Measurements from ENCODE around the gene KRTAP13-2.
A peak's percentile ranks its signal among the peaks of the same experiment; 100 is the strongest.

The KRTAP13-2 gene, protein sequence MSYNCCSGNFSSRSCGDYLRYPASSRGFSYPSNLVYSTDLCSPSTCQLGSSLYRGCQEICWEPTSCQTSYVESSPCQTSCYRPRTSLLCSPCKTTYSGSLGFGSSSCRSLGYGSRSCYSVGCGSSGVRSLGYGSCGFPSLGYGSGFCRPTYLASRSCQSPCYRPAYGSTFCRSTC

DNA sequence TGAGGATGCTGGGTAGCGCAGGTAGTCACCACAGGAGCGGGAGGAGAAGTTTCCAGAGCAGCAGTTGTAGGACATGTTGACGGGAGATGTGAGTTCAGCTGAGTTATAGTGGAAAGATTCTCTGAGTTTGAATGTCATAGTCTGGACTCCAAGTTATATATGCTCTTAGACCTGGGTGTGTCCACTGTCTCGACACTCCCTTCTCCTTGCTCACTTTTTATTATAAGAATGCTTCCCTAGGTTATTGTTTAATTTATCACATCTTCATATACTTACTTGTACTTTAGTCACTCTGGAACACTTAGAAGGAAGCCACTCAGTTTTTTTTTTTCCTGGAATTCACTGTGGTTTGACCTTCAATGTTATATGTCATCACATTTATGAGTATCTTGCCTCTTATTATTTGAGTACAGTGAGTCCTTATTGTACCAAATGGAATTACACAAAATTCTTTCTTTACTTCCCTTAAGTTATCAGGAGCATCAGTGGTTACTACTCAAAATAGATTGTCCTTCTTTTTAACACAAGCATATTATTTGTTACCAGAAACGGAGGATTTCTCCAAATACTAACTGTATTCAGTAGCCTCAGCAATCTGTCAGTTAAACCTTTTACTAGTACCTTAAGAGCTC, at the start of gene KRTAP13-2:
Gene KRTAP13-2, minus strand, starts transcription at position 133 of the 632 bp plus-strand sequence. Its CDS starts 58 bp downstream, at position 75.
- no peak for DNase-seq

- no peak for DNase-seq
Observed at GRCh38 chr21:30415993-30416392, 43.9 kb upstream of the KRTAP13-2 start.

GRCh38 chr21:30408782-30409494, 36.9 kb upstream of the KRTAP13-2 start:
- DNase-seq, result peak; percentile 4 to 5

DNA sequence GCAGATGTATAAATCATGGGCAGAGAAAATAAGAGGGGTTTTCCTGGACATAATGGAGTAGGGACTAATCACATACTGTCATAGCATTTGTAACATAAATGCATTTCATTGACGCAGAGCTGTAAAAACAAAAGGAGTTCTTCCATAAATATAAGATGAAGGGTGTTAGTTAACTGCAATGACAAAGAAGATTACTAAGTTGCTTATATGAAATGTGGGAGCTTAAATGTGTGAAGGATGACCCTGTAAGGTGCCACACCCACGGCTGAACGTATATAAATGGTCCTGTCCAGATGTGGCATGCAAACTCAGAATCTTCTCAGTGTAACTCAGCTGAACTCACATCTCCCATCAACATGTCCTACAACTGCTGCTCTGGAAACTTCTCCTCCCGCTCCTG, 23.7 kb upstream of the KRTAP13-2 start, which contains the start of gene KRTAP13-1:
Gene KRTAP13-1, plus strand, starts transcription at position 301 of the 400 bp plus-strand sequence. Its CDS starts 56 bp downstream, at position 357.
- DNase-seq, result no peak

GRCh38 chr21:30391492-30392025, 19.5 kb upstream of the KRTAP13-2 start:
- no peak for DNase-seq

DNA sequence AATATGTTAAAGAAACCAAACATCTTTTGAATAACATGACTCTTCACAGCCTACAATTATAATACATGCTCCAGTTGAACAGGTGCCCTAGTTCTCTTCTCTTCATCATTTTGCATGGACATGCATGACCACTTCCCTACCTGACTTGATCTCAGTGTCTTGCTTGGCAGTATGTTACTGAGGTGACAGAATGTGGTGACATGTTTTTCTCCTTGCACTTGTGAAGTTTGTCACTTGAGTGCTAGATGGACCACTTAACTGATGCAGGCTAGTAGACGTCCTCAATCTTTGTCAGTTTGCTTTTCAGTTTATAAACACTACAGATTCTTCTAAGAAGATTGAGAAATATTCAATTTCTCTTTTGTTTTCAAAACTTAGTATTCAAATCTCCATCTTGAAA, 10.1 kb upstream of the KRTAP13-2 start:
- no peak for DNase-seq

GRCh38 chr21:30355906-30356305, 16.2 kb downstream of the KRTAP13-2 start:
- DNase-seq, result no peak

- DNase-seq, result no peak
Observed at GRCh38 chr21:30354308-30355005, 17.6 kb downstream of the KRTAP13-2 start.

GRCh38 chr21:30351534-30351933, 20.5 kb downstream of the KRTAP13-2 start:
- no peak for DNase-seq

GRCh38 chr21:30349572-30349971, 22.5 kb downstream of the KRTAP13-2 start:
- no peak for DNase-seq

- no peak for DNase-seq
Observed at GRCh38 chr21:30348506-30348905, 23.6 kb downstream of the KRTAP13-2 start, which contains the start of gene KRTAP23-1. TSS of gene KRTAP23-1 (minus strand) at chr21:30348606. CDS start at chr21:30348606, 0 bp downstream.

DNA sequence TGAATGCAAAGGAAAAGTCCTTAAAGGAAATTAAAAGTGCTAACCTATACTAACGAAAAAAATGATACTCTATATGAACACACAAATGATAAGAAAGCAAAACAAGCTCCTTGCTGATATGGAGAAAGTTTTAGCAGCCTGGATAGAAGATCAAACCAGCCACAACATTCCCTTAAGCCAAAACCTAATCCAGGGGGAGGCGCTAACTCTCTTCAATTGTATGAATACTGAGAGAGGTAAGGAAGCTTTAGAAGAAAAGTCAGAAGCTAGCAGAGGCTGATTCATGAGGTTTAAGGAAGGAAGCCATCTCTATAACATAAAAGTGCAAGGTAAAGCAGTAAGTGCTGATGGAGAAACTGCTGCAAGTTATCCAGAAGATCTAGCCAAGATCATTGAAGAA, 27.1 kb downstream of the KRTAP13-2 start:
- no peak for DNase-seq

- DNase-seq, result peak; percentile 37 to 46
Observed at GRCh38 chr21:30340714-30341573, 31.1 kb downstream of the KRTAP13-2 start.

- no peak for DNase-seq
Observed at GRCh38 chr21:30338717-30339116, 33.4 kb downstream of the KRTAP13-2 start.

DNA sequence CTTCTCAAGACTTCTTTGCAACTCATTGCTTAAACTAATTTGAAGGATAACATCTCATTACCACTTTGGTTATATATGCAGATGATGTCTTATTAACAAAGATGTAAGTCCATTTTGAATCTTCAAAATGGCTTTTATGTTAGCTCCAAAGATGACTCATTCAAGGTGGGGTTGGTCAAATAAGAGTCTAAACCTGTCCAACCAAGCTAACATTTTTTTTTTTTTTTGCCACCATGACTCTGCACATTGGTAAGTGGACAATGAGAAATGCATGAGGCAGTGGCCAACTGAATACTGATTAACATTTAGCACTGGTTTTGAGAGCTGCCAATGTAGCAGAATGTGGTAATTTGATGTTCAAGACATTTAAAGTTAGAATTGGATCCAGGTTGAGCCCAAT, 34.3 kb downstream of the KRTAP13-2 start:
- no peak for DNase-seq

DNA sequence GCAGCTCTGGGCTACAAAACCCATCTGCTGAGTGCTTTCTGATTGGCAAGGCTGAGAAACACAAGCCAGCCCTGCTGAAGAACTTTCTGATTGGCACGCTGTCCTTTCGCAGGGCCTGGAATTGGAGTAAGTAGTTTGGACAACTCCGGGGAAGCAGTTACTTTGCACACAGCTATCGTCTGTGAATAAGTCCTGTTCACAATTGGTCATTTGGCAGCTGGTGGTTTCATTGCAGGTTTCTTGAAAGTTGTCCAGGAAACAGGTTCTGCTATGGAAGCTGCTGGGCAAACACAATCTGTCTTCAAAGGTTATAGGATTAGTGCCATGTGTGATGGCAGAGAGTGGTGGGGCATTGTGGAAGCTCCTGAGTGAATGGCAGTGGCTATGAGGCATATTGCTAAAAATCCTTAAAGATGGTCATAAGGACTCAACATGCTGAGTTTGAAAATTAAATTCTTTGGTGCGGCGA, 34.8 kb downstream of the KRTAP13-2 start, which contains the start of gene KRTAP27-1:
Gene KRTAP27-1, minus strand, starts transcription at position 419 of the 469 bp plus-strand sequence. Its CDS starts 26 bp downstream, at position 393.
- DNase-seq, result no peak

- no peak for DNase-seq
Observed at GRCh38 chr21:30336596-30336995, 35.5 kb downstream of the KRTAP13-2 start.

- DNase-seq, result no peak
Observed at GRCh38 chr21:30333736-30334135, 38.3 kb downstream of the KRTAP13-2 start.

DNA sequence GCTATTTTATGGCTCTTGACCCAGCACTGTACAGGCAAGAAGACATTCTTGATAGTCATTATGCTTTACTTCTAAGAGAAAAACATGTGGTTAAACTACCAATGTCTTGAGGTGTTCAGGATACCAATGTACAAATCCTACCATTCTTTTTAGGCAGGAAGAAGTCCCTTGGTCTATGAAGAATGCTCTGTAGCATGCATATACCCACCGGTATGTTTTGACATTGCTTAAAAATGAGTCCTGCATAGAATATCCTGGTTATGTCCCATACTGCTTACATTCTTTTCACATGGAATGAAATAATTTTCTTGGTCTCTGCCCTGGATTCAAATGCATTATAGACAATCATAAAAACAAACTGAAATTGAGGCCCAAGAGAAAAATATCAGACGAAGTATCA, 39.4 kb downstream of the KRTAP13-2 start:
- no peak for DNase-seq

DNA sequence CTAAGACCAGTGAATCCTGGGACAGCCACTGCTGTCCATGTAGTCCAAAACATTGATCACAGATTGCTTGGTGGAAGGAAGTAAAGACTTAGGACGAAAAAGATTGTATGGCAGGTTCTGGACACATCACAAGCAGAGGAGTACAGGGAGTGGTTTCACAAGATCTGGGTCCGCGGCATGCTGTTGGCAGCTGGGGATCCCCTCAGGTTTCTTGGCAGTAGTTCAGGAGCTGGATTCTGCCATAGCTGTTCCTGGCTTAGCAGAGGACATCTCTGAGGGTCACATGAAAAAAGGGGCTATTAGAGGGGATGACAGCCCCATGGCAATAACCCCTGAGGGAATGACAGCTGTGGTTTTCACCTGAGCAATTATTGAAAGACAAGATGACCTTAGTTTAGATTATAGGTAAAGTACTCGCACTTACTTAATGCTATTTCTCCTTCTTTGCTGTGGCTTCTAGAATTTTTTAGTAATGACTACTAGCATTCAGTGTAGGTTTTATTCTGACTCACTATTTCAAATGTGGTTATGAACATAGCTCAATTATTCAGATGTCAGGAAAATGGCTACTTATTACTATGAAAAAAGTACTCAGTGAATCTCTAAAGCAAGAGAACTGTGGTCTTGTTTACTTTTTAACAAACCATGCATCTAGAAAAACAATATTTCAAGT, 42.7 kb downstream of the KRTAP13-2 start:
- DNase-seq, result no peak

GRCh38 chr21:30326390-30326789, 45.7 kb downstream of the KRTAP13-2 start:
- DNase-seq, result no peak

All from activated CD4-positive, alpha-beta T cell treated with anti-CD3 and anti-CD28 coated beads, Interleukin-2, amount 50 U/mL, for 48 hours (primary cell).